ENCODE data around the gene FGD4.

- TF ChIP-seq EZH2 (IDR thresholded peaks at IDR 0.05; ENCODE audit: borderline replicate concordance, low read length) (no peak), CTCF (conservative IDR thresholded peaks at IDR 0.05 in 1 of 2, IDR thresholded peaks at IDR 0.05 in 1 of 2; ENCODE audit: extremely low read depth in 1 of 2, insufficient read depth in 1 of 2, low read depth in 1 of 2, low read length in 2 of 2) (no peak)
Observed at GRCh38 chr12:32535288-32535999, 136.1 kb downstream of the FGD4 start.
